T-cell (primary cell): Measurements from ENCODE around the gene MYRFL. TPM values are rescaled to one million over a fixed set of nuclear protein-coding genes. Genes with fewer than 3 reads are reported as not detected.

Source experiments
- ATAC-seq, 4 experiments: fragments of 200-7000 bp in 3 of 4; fragments of 150-1000 bp in 1 of 4; cut with Tn5 transposase; replicated peaks in 1 of 4; 1 replicate in 3 of 4; 2 replicates in 1 of 4; pipeline ENCODE4 v1.10.0; 2021; ENCODE audit warnings: moderate library complexity in 3 of 4, mild to moderate bottlenecking in 2 of 4, moderate number of reproducible peaks in 1 of 4
- CTCF ChIA-PET, 2 donors: fragments of 300-600 bp; sonication (Branson Sonifier 250); formaldehyde crosslinking; loops; one replicate each; lab custom pipeline; 2022; ENCODE audit warnings: antibody characterized with exemption in 2 of 2; lab: Charles Lee
- POLR2A ChIA-PET, 2 donors: fragments of 300-600 bp; sonication (Branson Sonifier 250); formaldehyde crosslinking; loops; one replicate each; lab custom pipeline; 2022; ENCODE audit warnings: antibody characterized with exemption in 2 of 2; lab: Charles Lee
- DNase-seq, 35 experiments: peaks; one replicate each; pipeline versions ENCODE4 v3.0.0 to v3.0.0-alpha.2; 2013 to 2023
- H3K27ac ChIP-seq: one replicate; pipeline ENCODE4 v1.5.1; 2013; ENCODE audit warnings: low read length
- H3K27me3 ChIP-seq, 2 experiments: replicated peaks in 1 of 2; 1 replicate in 1 of 2; 2 replicates in 1 of 2; pipeline versions ENCODE4 v1.6.1 to v1.7.0; 2013; ENCODE audit warnings: low read length in 1 of 2, mixed read lengths in 1 of 2; ENCODE audit not compliant: control insufficient read depth in 2 of 2, insufficient read depth in 2 of 2; ENCODE audit errors: extremely low read depth in 1 of 2
- H3K36me3 ChIP-seq, 2 donors: 1 replicate in 1 of 2; 2 replicates in 1 of 2; pipeline versions ENCODE4 v1.6.1 to v1.7.0; 2013; ENCODE audit warnings: low read length in 1 of 2; ENCODE audit not compliant: control insufficient read depth in 2 of 2, insufficient read depth in 1 of 2; ENCODE audit errors: extremely low read depth in 1 of 2
- H3K4me1 ChIP-seq, 2 experiments: 1 replicate in 1 of 2; 2 replicates in 1 of 2; pipeline versions ENCODE4 v1.6.1 to v1.7.0; 2013; ENCODE audit warnings: low read length in 2 of 2, mixed read lengths in 1 of 2; ENCODE audit not compliant: insufficient read depth in 2 of 2, control insufficient read depth in 1 of 2; ENCODE audit errors: extremely low read depth in 1 of 2
- H3K4me3 ChIP-seq, 2 donors: 1 replicate in 1 of 2; 2 replicates in 1 of 2; pipeline versions ENCODE4 v1.5.1 to v1.7.0; 2013; ENCODE audit warnings: mild to moderate bottlenecking in 2 of 2, low read length in 1 of 2, moderate library complexity in 1 of 2; ENCODE audit not compliant: control insufficient read depth in 1 of 2; ENCODE audit errors: extremely low read depth in 1 of 2
- H3K9me3 ChIP-seq: 2 replicates; pipeline ENCODE4 v1.7.0; 2013
- H3K27ac Mint-ChIP-seq, 2 donors: one replicate each; pipeline ENCODE4 v1.8.0; 2020 to 2021; ENCODE audit warnings: mild to moderate bottlenecking in 2 of 2, mixed read lengths in 2 of 2
- H3K27me3 Mint-ChIP-seq, 2 donors: one replicate each; pipeline ENCODE4 v1.8.0; 2021 to 2022; ENCODE audit warnings: mixed read lengths in 2 of 2
- H3K36me3 Mint-ChIP-seq: one replicate; pipeline ENCODE4 v1.8.0; 2021; ENCODE audit warnings: mixed read lengths
- H3K4me1 Mint-ChIP-seq, 3 donors: one replicate each; pipeline ENCODE4 v1.8.0; 2020 to 2022; ENCODE audit warnings: mixed read lengths in 3 of 3, mild to moderate bottlenecking in 1 of 3
- H3K4me3 Mint-ChIP-seq, 3 donors: one replicate each; pipeline ENCODE4 v1.8.0; 2020 to 2022; ENCODE audit warnings: mild to moderate bottlenecking in 3 of 3, mixed read lengths in 3 of 3, moderate library complexity in 3 of 3
- H3K9me3 Mint-ChIP-seq, 3 donors: one replicate each; pipeline ENCODE4 v1.8.0; 2020 to 2022; ENCODE audit warnings: mixed read lengths in 3 of 3
- WGBS: methylation state at CpG from one replicate; pipeline ENCODE4 v1.1.5; 2013; ENCODE audit warnings: missing lambda C conversion rate; ENCODE audit not compliant: insufficient coverage; 5-methylcytosine and 5-hydroxymethylcytosine counted together
- total RNA-seq, 35 experiments: library from RNA in 6 of 35; stranded (reverse) in 6 of 35; fragments of 120-200 nt in 1 of 35; gene quantifications; one replicate each; pipeline versions ENCODE4 v1.2.1 to v1.2.4 and lab custom pipeline; 2013 to 2026

Gene MYRFL
- total RNA-seq, 5 donors from 2014 or later (not counting 1 experiment from before 2014, with no cell fraction given), result not detected

GRCh38 chr12:69948851-69949250 lies 123.8 kb downstream of the MYRFL start:
- Histone ChIP-seq H3K9me3 (no peaks in the 10 kb centered on the region), H3K27ac (no peak overlapping the region), H3K4me3 (no peak overlapping the region), H3K27me3 (no peaks in the 10 kb centered on the region), H3K36me3 (no peaks in the 10 kb centered on the region), H3K4me1 (no peaks in the 10 kb centered on the region)
- H3K27me3 Mint-ChIP-seq, result no peaks in the 10 kb centered on the region
- POLR2A ChIA-PET, result interaction anchor here in 1 of 2 donors (0.7 kb wide), 1 partner anchor 539 kb away, joined by 8 read pairs; no protein-coding TSS in a partner anchor
- H3K4me1 Mint-ChIP-seq, result no peaks in the 10 kb centered on the region
- CTCF ChIA-PET, result no interaction called here
- no peaks in the 10 kb centered on the region for H3K36me3 Mint-ChIP-seq
- no peak overlapping the region for H3K27ac Mint-ChIP-seq
- no peak overlapping the region for H3K4me3 Mint-ChIP-seq
- H3K9me3 Mint-ChIP-seq, result peaks cover 0 to 3% (median 0%) of the 10 kb centered on the region in 3 donors
- ATAC-seq (no peak), DNase-seq (no peak)

GRCh38 chr12:69949311-69950002 lies 124.4 kb downstream of the MYRFL start:
- no peak overlapping the region for H3K4me3 ChIP-seq
- no peak overlapping the region for H3K27ac Mint-ChIP-seq
- H3K27me3 ChIP-seq, result no peaks in the 10 kb centered on the region
- H3K36me3 ChIP-seq, result no peaks in the 10 kb centered on the region
- DNase-seq (no peak), ATAC-seq (no peak)
- H3K27ac ChIP-seq, result no peak overlapping the region
- no peaks in the 10 kb centered on the region for H3K9me3 ChIP-seq
- ChIA-PET POLR2A (interaction anchor here in 1 of 2 donors (0.7 kb wide), 1 partner anchor 539 kb away, joined by 8 read pairs; no protein-coding TSS in a partner anchor), CTCF (no interaction called here)
- no peak overlapping the region for H3K4me3 Mint-ChIP-seq
- H3K36me3 Mint-ChIP-seq, result no peaks in the 10 kb centered on the region
- no peaks in the 10 kb centered on the region for H3K4me1 Mint-ChIP-seq
- no peaks in the 10 kb centered on the region for H3K27me3 Mint-ChIP-seq
- peaks cover 0 to 3% (median 0%) of the 10 kb centered on the region in 3 donors for H3K9me3 Mint-ChIP-seq
- no CpG with 5 or more reads among the region's 6 CpGs for WGBS
- no peaks in the 10 kb centered on the region for H3K4me1 ChIP-seq

- Histone ChIP-seq H3K9me3 (no peaks in the 10 kb centered on the region), H3K27ac (no peak overlapping the region), H3K4me3 (no peak overlapping the region), H3K36me3 (no peaks in the 10 kb centered on the region), H3K27me3 (no peaks in the 10 kb centered on the region), H3K4me1 (no peaks in the 10 kb centered on the region)
- no peaks in the 10 kb centered on the region for H3K36me3 Mint-ChIP-seq
- no peaks in the 10 kb centered on the region for H3K27me3 Mint-ChIP-seq
- no peak overlapping the region for H3K4me3 Mint-ChIP-seq
- ATAC-seq (no peak), DNase-seq (no peak)
- WGBS, result 86% methylated on average over 2 of the region's 5 CpGs
- ChIA-PET POLR2A (no interaction called here), CTCF (no interaction called here)
- no peak overlapping the region for H3K27ac Mint-ChIP-seq
- H3K4me1 Mint-ChIP-seq, result no peaks in the 10 kb centered on the region
- H3K9me3 Mint-ChIP-seq, result peaks cover 0 to 3% (median 0%) of the 10 kb centered on the region in 3 donors
Observed at GRCh38 chr12:69951108-69951507, 126.1 kb downstream of the MYRFL start.

GRCh38 chr12:69952890-69953289 lies 127.9 kb downstream of the MYRFL start:
- Histone ChIP-seq H3K27me3 (no peaks in the 10 kb centered on the region), H3K9me3 (no peaks in the 10 kb centered on the region), H3K27ac (no peak overlapping the region), H3K4me3 (no peak overlapping the region), H3K4me1 (no peaks in the 10 kb centered on the region), H3K36me3 (no peaks in the 10 kb centered on the region)
- ATAC-seq (no peak), DNase-seq (no peak)
- ChIA-PET POLR2A (no interaction called here), CTCF (interaction anchor here in 1 of 2 donors (0.5 kb wide), 1 partner anchor 123 kb away, joined by 3 read pairs; no protein-coding TSS in a partner anchor)
- no peak overlapping the region for H3K27ac Mint-ChIP-seq
- H3K36me3 Mint-ChIP-seq, result no peaks in the 10 kb centered on the region
- H3K4me3 Mint-ChIP-seq, result no peak overlapping the region
- 83% methylated on average over 2 of the region's 2 CpGs for WGBS
- peaks cover 0 to 5% of the 10 kb centered on the region in 2 donors for H3K27me3 Mint-ChIP-seq
- H3K4me1 Mint-ChIP-seq, result no peaks in the 10 kb centered on the region
- peaks cover 0 to 3% (median 0%) of the 10 kb centered on the region in 3 donors for H3K9me3 Mint-ChIP-seq

GRCh38 chr12:69961246-69961645 lies 136.2 kb downstream of the MYRFL start:
- POLR2A ChIA-PET, result no interaction called here
- H3K9me3 ChIP-seq, result no peaks in the 10 kb centered on the region
- no peaks in the 10 kb centered on the region for H3K4me1 ChIP-seq
- H3K4me3 ChIP-seq, result no peak overlapping the region
- DNase-seq, result no peak
- Mint-ChIP-seq H3K27ac (no peak overlapping the region), H3K4me1 (no peaks in the 10 kb centered on the region), H3K9me3 (no peaks in the 10 kb centered on the region), H3K27me3 (peaks cover 8 to 14% of the 10 kb centered on the region in 2 donors), H3K4me3 (no peak overlapping the region), H3K36me3 (no peaks in the 10 kb centered on the region)
- H3K27ac ChIP-seq, result no peak overlapping the region
- CTCF ChIA-PET, result no interaction called here
- ATAC-seq, result no peak
- no peaks in the 10 kb centered on the region for H3K27me3 ChIP-seq
- no peaks in the 10 kb centered on the region for H3K36me3 ChIP-seq

GRCh38 chr12:69966409-69966808 lies 141.4 kb downstream of the MYRFL start:
- H3K4me3 Mint-ChIP-seq, result no peak overlapping the region
- no peaks in the 10 kb centered on the region for H3K4me1 Mint-ChIP-seq
- WGBS, result no CpG with 5 or more reads among the region's 1 CpG

More at GRCh38 chr12:69966409-69966808, 141.4 kb downstream of the MYRFL start:
- Mint-ChIP-seq H3K9me3 (no peaks in the 10 kb centered on the region), H3K27ac (no peak overlapping the region), H3K27me3 (peaks cover 0 to 2% of the 10 kb centered on the region in 2 donors), H3K36me3 (no peaks in the 10 kb centered on the region)
- H3K27me3 ChIP-seq, result no peaks in the 10 kb centered on the region
- no peaks in the 10 kb centered on the region for H3K36me3 ChIP-seq
- H3K27ac ChIP-seq, result no peak overlapping the region
- CTCF ChIA-PET, result interaction anchor here in 1 of 2 donors (0.6 kb wide), 1 partner anchor 9 kb away, joined by 3 read pairs; no protein-coding TSS in a partner anchor
- ATAC-seq, result no peak
- no peaks in the 10 kb centered on the region for H3K9me3 ChIP-seq
- POLR2A ChIA-PET, result no interaction called here
- H3K4me1 ChIP-seq, result no peaks in the 10 kb centered on the region
- DNase-seq, result no peak
- no peak overlapping the region for H3K4me3 ChIP-seq
